Esophagus muscularis mucosa (tissue), 4 donors: ENCODE measurements around the gene GPR78.

Experiments used
- EP300 ChIP-seq: sonication (generic); formaldehyde crosslinking; IDR thresholded peaks from one replicate; pipeline ENCODE4 v1.6.1; 2017; ENCODE audit warnings: antibody characterized with exemption
- POLR2A ChIP-seq: fragments of 450-650 bp; IDR thresholded peaks from one replicate; pipeline ENCODE4 v1.6.1; 2017; ENCODE audit warnings: antibody characterized with exemption, moderate library complexity, mild to moderate bottlenecking, low read depth
- POLR2AphosphoS5 ChIP-seq, 2 donors: sonication (generic); formaldehyde crosslinking; IDR thresholded peaks; one replicate each; pipeline ENCODE4 v1.6.1; 2017; ENCODE audit warnings: antibody characterized with exemption in 2 of 2
- TF ChIP-seq, protein P1 (sequence below), 3 experiments: fragments of 200-600 bp in 2 of 3; fragments of 450-650 bp in 1 of 3; sonication (generic) in 2 of 3; IDR thresholded peaks; one replicate each; pipeline ENCODE4 v1.5.1; 2017 to 2019; ENCODE audit warnings: antibody characterized with exemption in 3 of 3, mild to moderate bottlenecking in 2 of 3, moderate library complexity in 1 of 3

DNA sequence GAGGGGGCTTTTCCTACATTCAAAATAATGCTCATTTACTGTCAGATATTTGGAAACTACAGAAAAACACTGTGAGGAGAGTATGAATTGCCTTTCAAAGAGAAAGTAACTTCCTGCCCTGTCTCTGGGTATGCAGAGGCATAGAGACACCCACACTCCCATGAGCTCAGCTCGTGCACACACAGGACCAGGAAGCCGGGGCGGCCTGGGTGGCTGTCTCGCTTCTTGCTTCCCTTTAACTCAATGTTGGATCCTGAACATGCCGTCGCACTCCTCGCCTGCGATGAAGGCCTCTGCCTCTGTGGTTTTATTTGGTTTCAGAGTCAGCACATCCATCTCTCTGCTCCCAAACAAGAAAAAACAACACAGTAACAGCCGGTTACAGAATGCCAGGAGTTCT, 40.1 kb upstream of the GPR78 start:
- TF ChIP-seq POLR2AphosphoS5 (IDR thresholded peaks at IDR 0.05) (no peak), POLR2A (no peak), EP300 (no peak)
- TF ChIP-seq, protein P1, sequence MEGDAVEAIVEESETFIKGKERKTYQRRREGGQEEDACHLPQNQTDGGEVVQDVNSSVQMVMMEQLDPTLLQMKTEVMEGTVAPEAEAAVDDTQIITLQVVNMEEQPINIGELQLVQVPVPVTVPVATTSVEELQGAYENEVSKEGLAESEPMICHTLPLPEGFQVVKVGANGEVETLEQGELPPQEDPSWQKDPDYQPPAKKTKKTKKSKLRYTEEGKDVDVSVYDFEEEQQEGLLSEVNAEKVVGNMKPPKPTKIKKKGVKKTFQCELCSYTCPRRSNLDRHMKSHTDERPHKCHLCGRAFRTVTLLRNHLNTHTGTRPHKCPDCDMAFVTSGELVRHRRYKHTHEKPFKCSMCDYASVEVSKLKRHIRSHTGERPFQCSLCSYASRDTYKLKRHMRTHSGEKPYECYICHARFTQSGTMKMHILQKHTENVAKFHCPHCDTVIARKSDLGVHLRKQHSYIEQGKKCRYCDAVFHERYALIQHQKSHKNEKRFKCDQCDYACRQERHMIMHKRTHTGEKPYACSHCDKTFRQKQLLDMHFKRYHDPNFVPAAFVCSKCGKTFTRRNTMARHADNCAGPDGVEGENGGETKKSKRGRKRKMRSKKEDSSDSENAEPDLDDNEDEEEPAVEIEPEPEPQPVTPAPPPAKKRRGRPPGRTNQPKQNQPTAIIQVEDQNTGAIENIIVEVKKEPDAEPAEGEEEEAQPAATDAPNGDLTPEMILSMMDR (IDR thresholded peaks at IDR 0.05) = no peak
